Stomach (tissue), 4 donors: ENCODE data around the gene EFCAB11.

Experiments
- POLR2AphosphoS5 ChIP-seq, 3 donors: sonication (generic); formaldehyde crosslinking; IDR thresholded peaks; one replicate each; pipeline ENCODE4 v1.6.1; 2016; ENCODE audit warnings: antibody characterized with exemption in 3 of 3
- TF ChIP-seq, protein P1 (sequence below), 7 experiments: fragments of 450-650 bp in 4 of 7; fragments of 200-600 bp in 3 of 7; sonication (generic) in 3 of 7; IDR thresholded peaks; one replicate each; pipeline ENCODE4 v1.5.1; 2016 to 2019; ENCODE audit warnings: antibody characterized with exemption in 7 of 7, control low read depth in 2 of 7, mild to moderate bottlenecking in 1 of 7

GRCh38 chr14:89911010-89911919 is 43.3 kb downstream of the EFCAB11 start:
- TF ChIP-seq, protein P1, sequence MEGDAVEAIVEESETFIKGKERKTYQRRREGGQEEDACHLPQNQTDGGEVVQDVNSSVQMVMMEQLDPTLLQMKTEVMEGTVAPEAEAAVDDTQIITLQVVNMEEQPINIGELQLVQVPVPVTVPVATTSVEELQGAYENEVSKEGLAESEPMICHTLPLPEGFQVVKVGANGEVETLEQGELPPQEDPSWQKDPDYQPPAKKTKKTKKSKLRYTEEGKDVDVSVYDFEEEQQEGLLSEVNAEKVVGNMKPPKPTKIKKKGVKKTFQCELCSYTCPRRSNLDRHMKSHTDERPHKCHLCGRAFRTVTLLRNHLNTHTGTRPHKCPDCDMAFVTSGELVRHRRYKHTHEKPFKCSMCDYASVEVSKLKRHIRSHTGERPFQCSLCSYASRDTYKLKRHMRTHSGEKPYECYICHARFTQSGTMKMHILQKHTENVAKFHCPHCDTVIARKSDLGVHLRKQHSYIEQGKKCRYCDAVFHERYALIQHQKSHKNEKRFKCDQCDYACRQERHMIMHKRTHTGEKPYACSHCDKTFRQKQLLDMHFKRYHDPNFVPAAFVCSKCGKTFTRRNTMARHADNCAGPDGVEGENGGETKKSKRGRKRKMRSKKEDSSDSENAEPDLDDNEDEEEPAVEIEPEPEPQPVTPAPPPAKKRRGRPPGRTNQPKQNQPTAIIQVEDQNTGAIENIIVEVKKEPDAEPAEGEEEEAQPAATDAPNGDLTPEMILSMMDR (IDR thresholded peaks at IDR 0.05): no peak
- no peak for TF ChIP-seq POLR2AphosphoS5 (IDR thresholded peaks at IDR 0.05)
